Activated T-cell treated with anti-CD3 and anti-CD28 coated beads, Interleukin-2, amount 50 U/mL, for 1 hour (primary cell): ENCODE measurements around the gene FRY.

ENCODE experiments used
- DNase-seq: peaks from one replicate; pipeline ENCODE4 v3.0.0-alpha.2; 2020

Gene FRY

DNA sequence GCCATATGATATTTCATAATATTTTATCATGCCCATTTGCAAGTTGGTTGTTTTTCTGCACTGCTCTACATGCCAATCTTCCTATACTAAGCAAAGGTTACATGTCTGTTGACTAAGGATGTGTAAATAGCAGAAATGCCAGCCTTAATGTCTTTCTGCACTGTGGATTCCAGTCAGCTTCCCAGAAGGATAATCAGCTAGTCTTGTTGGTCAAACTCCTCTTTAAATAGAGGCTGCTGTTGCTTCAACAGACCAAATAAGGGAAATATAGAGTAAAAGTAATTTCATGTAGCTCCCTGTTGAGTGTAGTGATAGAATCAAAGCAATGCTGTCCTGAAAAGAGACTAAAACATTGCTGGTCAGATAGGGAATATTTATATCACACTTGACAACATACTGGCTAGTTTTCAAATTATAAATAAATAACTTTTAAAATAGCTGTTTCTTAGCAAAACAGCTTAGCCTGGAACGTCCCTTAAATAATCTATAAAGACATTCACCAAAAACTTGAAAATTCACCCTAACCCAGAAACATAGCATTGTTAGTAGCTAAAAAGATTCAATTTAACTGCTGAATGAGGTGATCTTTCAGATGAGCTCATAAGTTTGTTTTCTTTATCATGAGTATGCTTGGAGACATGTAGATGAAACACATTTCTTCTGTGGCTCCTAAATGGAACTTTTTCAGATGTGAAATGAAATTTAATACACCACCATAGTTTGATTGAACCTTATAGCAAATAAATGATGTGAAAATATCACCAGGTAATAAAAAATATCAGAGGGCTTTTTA is 56.6 kb downstream of the FRY start:
- no peak for DNase-seq

DNA sequence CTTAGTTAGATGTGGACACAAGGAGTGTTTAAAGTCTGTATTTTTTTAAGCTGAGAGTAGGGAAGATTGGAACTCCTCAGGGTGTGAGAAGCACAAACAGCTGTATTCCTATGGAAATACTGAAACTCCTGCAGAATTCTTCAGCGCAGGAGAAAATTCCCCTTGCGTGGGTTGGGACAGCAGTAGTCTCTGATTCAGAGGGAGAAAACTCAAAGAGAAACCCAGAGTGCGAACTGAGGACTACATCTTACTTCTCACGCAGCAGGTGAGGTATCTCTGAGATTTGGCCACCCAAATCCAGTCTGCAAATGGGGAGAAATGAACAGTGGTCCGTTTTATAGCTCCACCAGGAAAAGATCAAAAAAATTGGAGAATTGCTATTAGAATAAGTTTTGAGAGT is 60.9 kb downstream of the FRY start:
- no peak for DNase-seq

DNA sequence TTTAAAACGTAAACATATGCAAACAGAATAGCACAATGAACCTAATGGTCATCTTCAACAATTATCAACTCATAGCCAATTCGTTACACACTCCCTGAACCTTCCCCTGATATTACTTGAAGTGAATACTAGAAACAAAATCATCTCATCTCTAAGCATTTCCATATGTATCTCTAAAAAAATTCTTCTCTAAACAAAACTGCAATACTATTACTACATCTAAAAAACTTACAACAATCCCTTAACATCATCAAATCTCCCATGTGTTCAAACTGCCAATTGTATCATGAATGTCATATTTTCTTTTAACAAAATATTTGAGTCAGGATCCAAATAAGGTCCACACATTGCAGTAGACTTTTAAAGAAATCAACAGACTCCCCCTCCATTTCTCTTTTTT is 61.4 kb downstream of the FRY start:
- no peak for DNase-seq

DNA sequence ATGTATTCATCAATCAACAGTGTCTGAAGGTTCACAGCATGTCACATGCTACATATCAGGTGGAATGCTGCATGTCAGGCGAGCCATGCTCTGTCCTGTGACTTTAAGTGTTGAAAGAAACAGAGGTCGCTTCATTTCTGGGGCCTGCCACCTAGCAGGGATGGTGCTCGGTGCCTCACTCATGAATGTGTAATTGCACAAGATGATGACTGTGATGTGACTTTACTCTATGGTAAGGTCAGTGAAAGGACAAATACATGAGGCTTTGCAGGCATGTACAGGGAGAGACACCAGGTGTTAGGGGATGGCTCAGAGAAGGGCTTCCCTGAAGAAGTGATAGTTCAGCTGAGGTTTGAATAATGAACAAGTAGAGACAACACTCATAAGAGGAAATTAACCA is 66.7 kb downstream of the FRY start:
- DNase-seq = no peak

DNA sequence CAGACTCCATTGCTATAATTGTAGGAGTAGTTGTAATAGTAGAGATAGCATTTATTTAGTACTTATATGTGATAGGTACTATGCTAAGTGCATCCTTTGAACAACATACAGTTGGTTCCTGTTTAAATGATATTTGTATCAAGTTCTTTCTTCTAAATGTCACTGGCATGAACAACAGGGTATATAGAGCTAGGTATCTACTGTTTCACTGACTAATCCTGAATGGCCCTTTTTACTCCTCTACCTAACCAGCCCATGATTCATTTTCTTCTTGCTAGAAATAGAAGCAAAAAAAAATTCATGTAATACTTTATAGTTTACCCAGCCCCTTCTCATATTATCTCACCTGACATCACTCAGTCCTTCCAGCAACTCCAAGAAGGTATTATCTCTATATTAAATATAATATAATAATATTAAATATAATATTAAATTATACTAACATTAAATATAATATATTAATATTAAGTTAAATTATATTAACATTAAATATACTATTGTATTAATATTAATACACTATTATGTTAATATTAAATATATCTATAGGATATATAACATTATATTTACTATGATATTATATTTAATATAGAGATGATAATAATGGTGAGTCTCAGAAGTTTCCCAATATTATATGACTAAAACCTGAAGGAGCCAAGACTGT is 74.2 kb downstream of the FRY start:
- no peak for DNase-seq

DNA sequence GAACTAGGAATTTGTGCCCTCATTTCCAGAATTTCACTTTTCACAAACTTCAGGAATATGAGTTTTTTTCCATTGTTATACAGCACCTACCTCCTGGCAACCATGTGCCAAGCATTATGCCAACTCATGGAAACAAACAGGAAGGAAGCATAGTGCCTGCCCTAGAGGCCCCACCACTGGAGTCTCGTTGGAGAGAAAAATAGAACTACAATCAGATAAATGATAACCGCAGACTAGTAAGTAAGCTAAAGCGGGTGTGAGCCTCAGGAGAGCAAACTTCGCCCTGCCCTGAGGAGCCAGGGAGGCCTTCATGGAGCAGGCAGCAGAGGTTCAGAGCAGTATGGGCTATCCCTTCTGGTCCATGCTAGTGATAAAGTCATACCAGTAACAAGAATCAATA is 75.9 kb downstream of the FRY start:
- DNase-seq = no peak

DNA sequence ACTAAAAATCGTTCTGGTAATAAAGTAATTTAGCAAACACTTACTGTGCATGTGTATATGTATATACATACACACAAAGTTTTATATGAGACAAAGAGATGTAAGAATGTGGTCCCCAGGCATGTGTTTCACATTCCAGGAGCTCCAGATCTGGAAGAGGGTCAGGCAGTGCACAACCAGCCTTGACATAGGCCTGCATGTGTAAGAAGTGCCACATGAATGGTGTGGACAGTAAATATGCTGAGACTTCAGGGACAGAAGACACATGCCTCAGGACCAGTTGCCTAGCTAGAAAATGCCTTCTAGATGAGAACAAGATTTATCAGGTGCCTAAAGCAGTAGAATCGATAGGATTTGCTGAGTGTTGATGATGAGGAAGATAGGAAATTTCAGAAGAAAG is 76.4 kb downstream of the FRY start:
- DNase-seq = no peak

DNA sequence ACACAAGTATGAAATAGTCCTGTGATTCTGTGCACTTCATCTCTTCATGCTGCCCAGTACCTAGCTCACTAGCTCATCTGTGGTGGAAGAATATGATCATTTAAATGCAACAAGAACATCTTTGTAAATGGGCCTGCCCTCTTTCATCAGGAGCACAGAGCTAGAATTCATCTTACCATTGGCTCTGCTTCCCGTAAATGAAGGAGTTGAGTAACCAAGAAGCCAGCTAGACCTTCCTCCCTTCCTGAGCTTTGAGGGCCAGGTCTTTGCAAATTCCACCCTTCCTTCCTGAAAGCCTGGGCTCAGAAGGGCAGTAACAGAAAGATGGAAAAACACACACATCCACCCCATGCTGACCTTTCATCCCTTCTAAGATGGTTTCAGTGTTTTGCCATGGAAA is 82.0 kb downstream of the FRY start:
- DNase-seq = no peak

DNA sequence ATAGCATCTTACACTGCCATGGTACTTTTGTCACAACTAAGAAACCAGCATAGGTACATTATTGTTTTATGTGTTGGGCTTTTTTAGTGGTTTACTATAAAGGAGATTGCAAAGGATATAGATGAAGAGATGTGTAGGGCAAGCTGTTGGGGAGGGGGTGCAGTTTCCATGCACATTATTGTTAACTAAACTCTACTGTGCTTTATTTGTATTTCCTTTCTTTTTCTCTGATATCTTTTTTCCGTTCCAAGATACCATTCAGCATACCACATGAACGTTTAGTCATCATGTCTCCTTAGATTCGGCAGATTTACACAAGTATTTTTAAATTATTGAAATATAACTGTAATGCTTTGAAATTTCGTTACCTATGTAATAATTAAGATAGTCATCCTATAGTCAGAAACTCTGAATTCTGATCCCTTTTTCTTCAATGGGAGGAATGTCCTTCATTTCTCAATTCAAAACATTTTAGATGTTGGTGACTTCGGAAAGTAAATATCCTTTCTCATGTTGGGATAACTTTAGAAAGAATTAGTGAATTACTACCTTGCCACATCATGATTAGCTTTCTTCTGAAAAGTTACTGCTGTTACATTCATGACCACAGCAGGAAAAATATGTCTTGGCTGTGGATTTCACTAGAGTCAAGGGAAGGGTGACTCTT is 82.8 kb downstream of the FRY start:
- DNase-seq = no peak

DNA sequence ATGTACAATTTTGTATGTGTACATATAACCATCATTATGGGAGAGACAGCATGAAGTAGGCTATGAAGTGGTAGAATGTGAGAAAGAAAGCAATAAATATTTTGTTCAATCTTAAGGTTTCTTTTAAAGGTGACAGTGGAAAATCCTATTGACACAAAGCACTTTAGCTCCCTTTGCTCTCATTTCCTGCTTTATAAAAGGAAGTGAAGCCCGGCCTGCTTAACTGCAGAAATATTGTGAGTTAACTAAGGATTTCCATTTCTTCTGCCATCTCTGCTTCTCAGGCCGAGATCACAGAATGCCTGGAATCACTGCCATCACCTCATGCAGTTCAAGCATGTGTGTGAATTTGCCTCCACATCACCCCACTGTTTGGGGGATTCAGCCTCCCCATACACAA is 83.5 kb downstream of the FRY start:
- no peak for DNase-seq

DNA sequence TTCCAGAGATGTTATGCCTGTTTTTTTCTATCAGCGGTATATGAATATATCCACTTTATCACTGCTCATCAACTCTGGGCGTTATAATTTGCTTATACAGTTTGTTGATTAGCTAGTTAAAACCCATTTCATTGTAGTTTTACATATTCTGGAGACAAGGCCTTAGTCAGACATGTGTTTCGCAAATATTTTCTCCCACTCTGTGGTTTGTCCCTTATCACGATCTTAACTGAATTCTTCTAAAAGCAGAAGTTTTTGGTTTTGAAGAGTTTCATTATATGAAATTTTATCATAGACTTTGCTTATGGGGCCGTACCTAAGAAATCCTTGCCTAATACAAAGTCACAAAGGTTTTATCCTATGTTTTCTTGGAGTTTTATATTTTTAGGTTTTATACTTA is 84.6 kb downstream of the FRY start:
- no peak for DNase-seq

DNA sequence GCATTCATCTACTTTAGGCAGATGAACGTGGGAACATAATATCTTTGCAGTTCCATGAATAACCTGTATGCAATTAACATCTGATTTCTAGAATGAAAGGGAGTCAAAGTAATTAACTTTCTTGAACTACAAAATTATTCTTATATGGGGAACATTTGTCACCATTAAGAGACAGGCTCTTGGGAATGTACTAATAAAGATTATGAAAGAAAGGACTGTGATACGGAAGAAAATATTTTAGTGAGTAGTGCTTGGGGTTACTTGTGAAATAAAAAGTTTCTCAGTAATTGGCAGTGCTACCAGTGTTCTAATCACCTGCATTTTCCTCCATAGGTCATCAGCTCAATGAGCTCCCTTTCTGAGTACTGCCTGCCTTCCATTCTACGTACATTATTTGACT is 85.4 kb downstream of the FRY start:
- no peak for DNase-seq

DNA sequence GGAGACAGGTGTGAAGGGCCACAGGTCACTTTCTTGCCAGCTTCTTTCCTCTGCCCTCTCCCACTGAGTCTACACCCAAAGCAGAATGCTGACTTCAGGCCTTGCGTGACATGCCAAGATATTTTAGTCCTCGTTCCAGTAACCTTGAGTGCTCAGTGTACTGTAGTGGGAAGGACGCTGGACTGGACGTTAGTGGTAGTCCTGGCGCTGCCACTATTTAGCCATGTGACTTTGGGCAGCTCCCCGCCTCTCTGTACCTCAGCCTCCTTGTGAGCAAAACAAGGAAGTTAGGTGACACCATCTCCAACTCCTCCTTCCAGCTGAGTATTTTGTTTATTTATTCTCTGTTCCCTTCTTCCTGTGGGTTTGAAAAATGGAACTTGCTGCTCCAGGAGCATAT is 86.1 kb downstream of the FRY start:
- no peak for DNase-seq

DNA sequence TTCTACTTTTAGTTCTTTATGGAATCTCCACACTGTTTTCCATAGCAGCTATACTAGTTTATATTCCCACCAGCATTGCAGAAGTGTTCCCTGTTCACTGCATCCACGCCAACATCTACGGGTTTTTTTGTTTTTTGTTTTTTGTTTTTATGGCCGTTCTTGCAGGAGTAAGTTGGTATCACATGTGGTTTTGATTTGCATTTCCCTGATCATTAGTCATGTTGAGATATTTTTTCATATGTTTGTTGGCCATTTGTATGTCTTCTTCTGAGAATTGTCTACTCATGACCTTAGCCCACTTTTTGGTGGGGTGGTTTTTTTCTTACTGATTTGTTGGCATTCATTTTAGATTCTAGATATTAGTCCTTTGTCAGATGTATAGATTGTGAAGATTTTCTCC is 89.7 kb downstream of the FRY start:
- no peak for DNase-seq

DNA sequence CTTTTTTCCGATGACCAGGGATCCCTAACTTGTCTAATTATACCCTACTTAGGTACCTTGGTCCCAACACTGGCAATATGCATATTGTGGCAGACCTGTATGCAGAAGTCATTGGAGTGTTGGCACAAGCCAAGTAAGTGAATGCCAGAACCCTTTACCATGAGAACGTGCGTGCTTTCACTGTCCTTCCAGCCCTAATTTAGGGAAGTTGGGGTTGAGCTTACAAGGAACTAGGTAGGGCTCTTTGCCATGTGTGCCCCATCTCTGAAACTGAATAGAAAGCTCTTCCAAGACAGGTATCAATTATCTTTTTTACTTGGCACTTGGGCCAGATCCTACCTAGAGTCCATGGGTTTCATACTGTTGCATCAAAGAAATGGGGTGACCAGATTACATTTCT is 93.2 kb downstream of the FRY start:
- no peak for DNase-seq

DNA sequence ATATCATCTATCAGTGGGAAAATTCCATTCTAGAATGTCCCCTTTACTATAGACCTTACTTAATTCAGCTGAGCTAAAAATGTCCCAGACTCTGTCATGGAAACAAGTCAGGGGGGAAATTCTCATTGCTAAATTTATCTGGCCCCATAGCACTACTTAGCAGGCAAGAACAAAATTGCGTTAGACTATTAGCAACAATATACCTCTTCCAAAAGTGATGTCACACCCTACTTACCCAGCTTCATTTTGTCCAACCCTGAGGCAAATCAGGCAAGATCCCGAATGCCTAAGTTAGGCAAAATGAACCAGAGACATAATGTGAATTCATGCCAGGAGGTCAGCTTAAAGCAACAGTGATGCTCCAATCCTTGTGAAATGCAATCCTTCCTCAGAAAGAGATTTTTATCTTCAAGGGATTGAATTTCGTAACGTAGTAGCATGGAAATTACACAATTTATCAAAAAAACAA is 93.7 kb downstream of the FRY start:
- DNase-seq = no peak

DNA sequence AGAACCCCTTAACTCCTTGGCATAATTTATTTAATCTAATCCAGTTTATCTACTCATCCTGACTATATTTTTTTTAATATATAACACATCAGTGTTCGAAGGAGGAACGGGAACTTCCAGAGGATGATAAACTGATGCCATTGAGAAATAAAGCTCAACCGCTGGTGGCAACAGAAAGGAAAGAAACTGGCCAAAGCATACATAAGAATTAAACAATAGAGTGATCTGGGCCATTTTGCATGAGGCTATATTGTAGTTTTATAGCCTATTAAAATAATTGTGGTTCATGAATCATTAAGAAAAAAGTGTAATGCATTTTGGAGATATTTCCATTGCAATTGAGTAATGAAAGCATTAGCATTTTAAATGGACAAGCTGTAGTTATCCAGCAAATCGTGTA is 94.2 kb downstream of the FRY start:
- DNase-seq = no peak

DNA sequence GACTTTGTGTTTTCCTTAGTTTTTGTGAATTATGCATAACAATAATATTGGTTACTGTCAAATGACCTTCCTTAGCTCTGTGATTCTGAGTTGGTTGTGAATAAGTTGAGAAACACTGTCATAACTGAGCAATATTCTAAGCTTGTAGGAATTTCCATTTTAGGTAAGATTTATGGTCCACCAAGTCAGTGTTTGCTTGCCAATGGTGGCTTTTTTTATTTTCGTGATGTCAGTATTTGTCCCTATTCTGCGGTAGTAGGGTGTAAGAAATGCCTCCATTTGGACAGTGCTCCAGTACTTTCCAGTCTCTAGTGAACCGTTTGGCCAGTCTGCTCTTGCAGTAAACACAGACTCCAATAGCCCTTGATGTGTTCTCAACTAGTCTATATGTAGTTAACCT is 94.7 kb downstream of the FRY start:
- DNase-seq = no peak

DNA sequence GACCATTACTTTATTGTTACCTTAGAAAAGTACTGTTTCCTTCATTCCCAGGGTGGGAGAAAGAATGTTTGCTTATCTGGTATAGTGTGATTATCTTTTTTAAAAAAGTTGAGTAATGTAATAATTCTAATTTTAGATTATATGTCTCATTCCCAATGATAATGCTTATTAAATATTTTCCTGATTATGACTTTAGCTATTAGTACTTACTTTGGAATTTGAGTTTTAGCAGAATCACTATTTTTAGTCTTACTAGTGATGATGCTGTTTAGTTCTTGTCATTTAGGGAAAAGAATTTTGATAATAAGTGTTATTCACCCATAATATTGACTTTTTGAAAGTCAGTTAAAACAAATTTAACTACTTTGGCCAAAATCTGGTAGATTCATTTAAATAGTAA is 95.2 kb downstream of the FRY start:
- no peak for DNase-seq

DNA sequence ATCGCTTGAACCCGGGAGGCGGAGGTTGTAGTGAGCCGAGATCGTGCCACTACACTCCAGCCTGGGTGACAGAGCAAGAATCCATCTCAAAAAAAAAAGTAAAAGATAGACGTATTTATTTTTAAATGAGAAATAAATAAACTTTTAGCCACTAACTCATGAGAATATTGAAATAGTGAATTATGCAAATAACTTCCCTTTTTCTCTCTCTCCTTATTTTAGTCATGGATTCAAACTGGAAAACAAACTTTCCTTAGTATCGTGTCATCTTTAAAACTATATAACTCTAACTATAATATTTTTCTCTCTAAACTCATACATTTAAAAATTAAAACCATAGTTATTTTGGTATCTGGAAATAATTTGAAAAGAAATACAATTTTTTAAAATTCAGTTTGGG is 96.1 kb downstream of the FRY start:
- DNase-seq = no peak

DNA sequence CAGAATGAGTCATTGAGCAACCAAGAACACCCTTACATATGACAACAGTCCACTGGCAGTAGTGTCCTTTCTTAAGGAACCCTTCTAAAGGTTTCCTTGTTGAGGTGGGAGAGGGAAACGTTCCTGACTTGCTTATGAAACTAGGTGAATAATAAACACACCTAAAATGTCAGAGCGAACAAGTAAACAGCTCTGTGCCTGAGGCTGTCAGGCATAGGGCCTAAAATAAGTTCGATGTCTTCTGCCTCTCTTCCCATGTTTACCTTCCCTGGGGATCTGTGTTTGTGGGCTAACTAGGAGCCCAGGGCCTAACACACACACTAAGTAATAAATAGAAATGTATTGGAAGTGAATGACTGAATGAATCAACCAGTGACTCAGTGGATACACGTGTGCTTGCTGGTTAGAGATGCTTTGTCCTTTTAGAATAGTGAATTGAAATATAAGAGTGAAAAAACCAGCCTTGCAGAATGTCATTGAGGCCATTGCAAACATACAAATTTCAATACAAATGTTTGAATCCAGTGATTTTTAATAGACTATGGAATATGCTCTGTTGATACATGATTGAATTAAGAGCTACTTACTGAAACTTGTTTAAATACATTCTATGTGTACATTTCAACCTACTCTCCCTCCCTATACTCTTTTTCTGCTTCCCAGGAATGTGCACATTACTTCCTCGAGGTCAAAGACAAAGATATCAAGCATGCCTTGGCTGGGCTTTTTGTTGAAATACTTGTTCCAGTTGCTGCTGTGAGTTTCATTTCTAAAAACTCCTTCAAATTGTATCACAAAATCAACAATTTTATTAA is 102.9 kb downstream of the FRY start:
- DNase-seq = no peak

DNA sequence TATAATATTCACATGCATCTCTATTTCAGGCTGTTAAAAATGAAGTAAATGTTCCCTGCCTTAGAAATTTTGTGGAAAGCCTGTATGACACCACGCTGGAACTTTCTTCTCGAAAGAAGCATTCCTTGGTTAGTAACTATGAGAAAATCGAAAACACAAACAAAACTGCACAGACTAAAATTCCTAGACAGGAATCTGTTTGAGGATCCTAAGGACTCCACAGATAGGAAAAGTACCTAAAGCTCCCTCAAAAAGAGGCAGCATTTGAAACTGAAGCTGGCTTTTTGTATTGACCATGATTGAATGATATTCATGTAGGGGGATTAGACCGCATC is 103.4 kb downstream of the FRY start:
- DNase-seq = no peak

DNA sequence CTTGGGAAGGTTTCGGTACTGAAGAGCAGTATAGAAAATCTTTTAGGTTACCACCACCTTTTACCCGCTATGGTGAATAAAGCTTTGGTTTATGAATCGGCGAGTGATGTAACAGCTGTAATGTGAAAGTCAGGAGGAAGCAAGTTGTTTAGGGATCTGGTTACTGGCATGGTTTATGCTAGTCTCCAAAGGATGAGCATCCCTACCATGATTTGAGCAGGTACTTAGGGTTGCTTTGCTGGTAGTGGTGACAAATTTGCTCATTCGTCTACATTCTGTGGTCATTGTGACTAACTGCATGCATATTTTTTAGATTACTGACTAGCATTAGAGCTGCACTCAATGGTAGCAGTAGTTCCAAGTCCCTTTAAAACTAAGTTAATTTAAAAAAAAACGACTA is 104.1 kb downstream of the FRY start:
- DNase-seq = no peak

DNA sequence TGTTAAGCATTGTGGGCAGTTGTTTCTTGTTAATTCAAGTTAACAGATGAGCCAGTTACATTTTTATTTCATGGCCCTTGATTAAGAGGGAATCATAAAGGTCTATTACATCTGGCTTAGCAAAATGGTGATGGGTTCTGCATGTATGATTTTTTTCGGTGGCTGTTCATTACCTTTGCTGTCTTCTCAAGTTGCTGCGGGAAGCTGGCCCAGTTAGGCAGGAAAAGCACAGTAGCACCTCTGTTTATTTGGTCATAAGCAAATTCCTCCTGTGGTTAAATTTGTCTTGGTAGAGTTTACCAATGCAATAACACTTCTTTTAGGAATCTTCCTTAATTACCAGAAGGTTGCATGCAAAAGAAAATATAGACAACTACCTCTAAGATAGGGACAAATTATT is 104.5 kb downstream of the FRY start:
- DNase-seq = no peak
